ENCODE data around the gene CCDC27. TPM values are rescaled to one million over a fixed set of nuclear protein-coding genes. Genes with fewer than 3 reads are reported as not detected.

CCDC27 gene
- 0.13 to 0.25 TPM (median 0.23 TPM) in 3 replicates for total RNA-seq (2021)
- not detected for Bru-seq, nascent RNA
- long read RNA-seq, experiment 1, partial matches to known transcripts, result 0 of 1 reads
- long read RNA-seq, experiment 1, other reads (novel, unspliced or antisense), result 1 of 1 reads
- long read RNA-seq, experiment 2, partial matches to known transcripts, result 0 of 2 reads
- long read RNA-seq, experiment 2, other reads (novel, unspliced or antisense), result 2 of 2 reads
- long read RNA-seq, experiment 3, result 0 reads

GRCh38 chr1:3752400-3752945, at the start of gene CCDC27:
Gene CCDC27, plus strand, starts transcription at chr1:3752450. Its CDS starts 32 bp downstream, at chr1:3752482.
- H3K4me1 Mint-ChIP-seq, result no peaks in the 10 kb centered on the region
- CTCF ChIA-PET, result interaction anchor here (0.6 kb wide), 1 partner anchor 33 kb away, joined by 3 read pairs; no protein-coding TSS in a partner anchor
- DNase-seq (ENCODE audit: low spot score), result no peak

GRCh38 chr1:3702528-3702927, 49.7 kb upstream of the CCDC27 start:
- Mint-ChIP-seq H3K27ac (no peak overlapping the region), H3K4me1 (peaks cover 6% of the 10 kb centered on the region; the same call in 1 of the 2 replicates), H3K27me3 (ENCODE audit: low read depth) (no peaks in the 10 kb centered on the region; the same call in 1 of the 2 replicates), H3K36me3 (no peaks in the 10 kb centered on the region), H3K4me3 (no peak overlapping the region), H3K9me3 (no peaks in the 10 kb centered on the region)
- CTCF ChIA-PET, result interaction anchor here (0.7 to 3.8 kb wide), 4 partner anchors 19 to 74 kb away, joined by 3 to 23 read pairs (median 9); no protein-coding TSS in a partner anchor
- TF ChIP-seq AR (CRISPR knock-in tag; IDR thresholded peaks at IDR 0.05) (no peak), RORB (CRISPR knock-in tag; IDR thresholded peaks at IDR 0.05) (no peak), ATF6 (CRISPR knock-in tag; IDR thresholded peaks at IDR 0.05) (no peak), CREB1 (CRISPR knock-in tag; IDR thresholded peaks at IDR 0.05) (no peak), NR3C1 (CRISPR knock-in tag; conservative IDR thresholded peaks at IDR 0.05; ENCODE audit: low read depth) (no peak), GABPB1 (CRISPR knock-in tag; IDR thresholded peaks at IDR 0.05) (no peak), FOXJ3 (CRISPR knock-in tag; IDR thresholded peaks at IDR 0.05; ENCODE audit: borderline replicate concordance) (no peak), KAT7 (CRISPR knock-in tag; IDR thresholded peaks at IDR 0.05; ENCODE audit: borderline replicate concordance) (no peak), ZNF232 (CRISPR knock-in tag; IDR thresholded peaks at IDR 0.05) (no peak)
- POLR2A ChIA-PET, result no interaction called here
- ATAC-seq (no peak), DNase-seq (ENCODE audit: low spot score) (no peak)

More at GRCh38 chr1:3752400-3752945, at the start of gene CCDC27:
- POLR2A ChIA-PET, result no interaction called here
- peaks cover 19% of the 10 kb centered on the region for H3K27me3 Mint-ChIP-seq (ENCODE audit: low read depth)
- H3K27ac Mint-ChIP-seq, result no peak within 1 kb of the TSS
- no peaks in the 10 kb centered on the region for H3K36me3 Mint-ChIP-seq
- H3K9me3 Mint-ChIP-seq, result no peaks in the 10 kb centered on the region
- no peak for ATAC-seq
- H3K4me3 Mint-ChIP-seq, result no peak within 1 kb of the TSS
- TF ChIP-seq SMAD4 (CRISPR knock-in tag; IDR thresholded peaks at IDR 0.05) (no peak), JUN (CRISPR knock-in tag; IDR thresholded peaks at IDR 0.05) (no peak), OVOL2 (CRISPR knock-in tag; IDR thresholded peaks at IDR 0.05; ENCODE audit: borderline replicate concordance) (no peak), IRF2 (CRISPR knock-in tag; IDR thresholded peaks at IDR 0.05; ENCODE audit: borderline replicate concordance, low read depth) (no peak), SP1 (CRISPR knock-in tag; conservative IDR thresholded peaks at IDR 0.05) (no peak), FOXK1 (CRISPR knock-in tag; IDR thresholded peaks at IDR 0.05) (no peak), RELA (CRISPR knock-in tag; IDR thresholded peaks at IDR 0.05; ENCODE audit: borderline replicate concordance) (no peak), ZNF232 (CRISPR knock-in tag; IDR thresholded peaks at IDR 0.05) (no peak), ZNF138 (CRISPR knock-in tag; conservative IDR thresholded peaks at IDR 0.05) (no peak), ATF3 (CRISPR knock-in tag; conservative IDR thresholded peaks at IDR 0.05) (no peak), FOXJ3 (CRISPR knock-in tag; IDR thresholded peaks at IDR 0.05; ENCODE audit: borderline replicate concordance) (no peak), NR2C2 (CRISPR knock-in tag; IDR thresholded peaks at IDR 0.05) (no peak), GTF2I (CRISPR knock-in tag; conservative IDR thresholded peaks at IDR 0.05) (no peak), RORB (CRISPR knock-in tag; IDR thresholded peaks at IDR 0.05) (no peak), USF1 (CRISPR knock-in tag; IDR thresholded peaks at IDR 0.05) (no peak), MYBL2 (CRISPR knock-in tag; IDR thresholded peaks at IDR 0.05) (no peak), ZNF281 (CRISPR knock-in tag; IDR thresholded peaks at IDR 0.05) (no peak), ERG (CRISPR knock-in tag; IDR thresholded peaks at IDR 0.05) (no peak), NR3C1 (CRISPR knock-in tag; conservative IDR thresholded peaks at IDR 0.05; ENCODE audit: low read depth) (no peak)
